HCT116 (cell line): ENCODE measurements around the gene FYCO1. TPM values are rescaled to one million over a fixed set of nuclear protein-coding genes. Genes with fewer than 3 reads are reported as not detected.

ENCODE experiments used
- ATAC-seq: fragments of 200-7000 bp; cut with Tn5 transposase; 2 replicates; pipeline ENCODE4 v1.9.1; 2020; ENCODE audit warnings: mild to moderate bottlenecking, moderate library complexity
- BruUV-seq: library from RNA; stranded (reverse); fragments of 400-500 nt; replicated peaks from 2 replicates; lab custom pipeline; 2021; lab: Mats Ljungman, UMichigan
- CTCF ChIA-PET: fragments of 300-600 bp; sonication (Branson Sonifier 250); formaldehyde crosslinking; loops from one replicate; lab custom pipeline; 2021; ENCODE audit warnings: antibody characterized with exemption; lab: Charles Lee
- POLR2A ChIA-PET: fragments of 300-600, 350-600 bp; sonication (Branson Sonifier 250); formaldehyde crosslinking; loops from one replicate; lab custom pipeline; 2021; ENCODE audit warnings: antibody characterized with exemption; lab: Charles Lee
- RAD21 ChIA-PET, 2 experiments: fragments of 300-600 bp; sonication (Branson Sonifier 250); formaldehyde crosslinking; loops; one replicate each; lab custom pipeline; 2023; ENCODE audit warnings: low total read pairs in 2 of 2; ENCODE audit not compliant: uncharacterized antibody in 2 of 2, unreplicated experiment in 2 of 2, low non-redundant PET in 1 of 2; lab: Charles Lee
- DNase-seq: peaks from one replicate; pipeline ENCODE4 v3.0.0-alpha.2; 2010; ENCODE audit warnings: low read depth, low spot score
- H2AFZ ChIP-seq: fragments of 200-600 bp; shearing (Covaris generic), sonication (generic); 2 replicates; pipeline ENCODE4 v1.6.1; 2017; ENCODE audit warnings: low read depth, mixed run types, mixed read lengths, antibody characterized with exemption, low read length; ENCODE audit not compliant: poor library complexity, severe bottlenecking
- H3K27ac ChIP-seq: 2 replicates; pipeline ENCODE4 v1.5.1; 2012; ENCODE audit warnings: low read depth, low read length
- H3K27me3 ChIP-seq: fragments of 200-600 bp; sonication (generic); 2 replicates; pipeline ENCODE4 v1.6.1; 2016; ENCODE audit warnings: mixed run types, low read length, mixed read lengths; ENCODE audit not compliant: insufficient read depth
- H3K36me3 ChIP-seq, 2 experiments: fragments of 200-500 bp in 1 of 2; fragments of 200-600 bp in 1 of 2; sonication (Bioruptor generic) in 1 of 2; sonication (generic) in 1 of 2; 2 replicates each; pipeline versions ENCODE4 v1.5.1 to v1.6.1; 2014 to 2016; ENCODE audit warnings: low read length in 2 of 2, inconsistent platforms in 1 of 2, mixed read lengths in 1 of 2, mixed run types in 1 of 2; ENCODE audit not compliant: insufficient read depth in 2 of 2, control insufficient read depth in 1 of 2
- H3K4me1 ChIP-seq, 2 experiments: fragments of 200-600 bp in 1 of 2; sonication (generic) in 1 of 2; 2 replicates each; pipeline versions ENCODE4 v1.5.1 to v1.6.1; 2012 to 2017; ENCODE audit warnings: low read length in 2 of 2, inconsistent platforms in 1 of 2, mild to moderate bottlenecking in 1 of 2, mixed read lengths in 1 of 2, mixed run types in 1 of 2, moderate library complexity in 1 of 2; ENCODE audit not compliant: insufficient read depth in 2 of 2, control insufficient read depth in 1 of 2
- H3K4me2 ChIP-seq: fragments of 200-600 bp; sonication (generic); 2 replicates; pipeline ENCODE4 v1.6.1; 2017; ENCODE audit warnings: mixed run types, low read length, mixed read lengths
- H3K4me3 ChIP-seq, 2 experiments: fragments of 200-600 bp in 1 of 2; sonication (generic) in 1 of 2; replicated peaks in 1 of 2; 2 replicates each; pipeline ENCODE4 v1.5.1; 2011 to 2016; ENCODE audit warnings: low read length in 2 of 2, control low read depth in 1 of 2, low read depth in 1 of 2, mild to moderate bottlenecking in 1 of 2, mixed read lengths in 1 of 2, mixed run types in 1 of 2
- H3K79me2 ChIP-seq: fragments of 200-600 bp; sonication (generic); 2 replicates; pipeline ENCODE4 v1.6.1; 2017; ENCODE audit warnings: mild to moderate bottlenecking, mixed run types, low read length, moderate library complexity, mixed read lengths; ENCODE audit not compliant: insufficient read depth
- H3K9ac ChIP-seq: fragments of 200-600 bp; sonication (generic); 2 replicates; pipeline ENCODE4 v1.6.1; 2016; ENCODE audit warnings: low read length, mixed read lengths
- H3K9me2 ChIP-seq: fragments of 200-600 bp; sonication (generic), shearing (Covaris generic); 2 replicates; pipeline ENCODE4 v1.6.1; 2017; ENCODE audit warnings: mixed run types, mild to moderate bottlenecking, moderate library complexity; ENCODE audit not compliant: insufficient read depth
- H3K9me3 ChIP-seq, 2 experiments: fragments of 200-500 bp in 1 of 2; fragments of 200-600 bp in 1 of 2; sonication (Bioruptor generic) in 1 of 2; sonication (generic) in 1 of 2; 2 replicates each; pipeline ENCODE4 v1.6.1; 2014 to 2017; ENCODE audit warnings: low read length in 2 of 2, mixed read lengths in 2 of 2, inconsistent platforms in 1 of 2, low read depth in 1 of 2, mild to moderate bottlenecking in 1 of 2, mixed run types in 1 of 2, moderate library complexity in 1 of 2; ENCODE audit not compliant: control insufficient read depth in 1 of 2, insufficient read depth in 1 of 2
- H4K20me1 ChIP-seq: fragments of 200-600 bp; sonication (generic), shearing (Covaris generic); 2 replicates; pipeline ENCODE4 v1.6.1; 2017; ENCODE audit warnings: mixed run types, mild to moderate bottlenecking, moderate library complexity; ENCODE audit not compliant: insufficient read depth
- EZH2 ChIP-seq: fragments of 200-600 bp; sonication (generic); IDR thresholded peaks from 2 replicates; pipeline ENCODE4 v1.6.1; 2017; ENCODE audit warnings: antibody characterized with exemption, mixed run types
- SIN3A ChIP-seq: IDR thresholded peaks from 2 replicates; pipeline ENCODE4 v1.6.1; 2012; ENCODE audit warnings: low read depth
- SP1 ChIP-seq: IDR thresholded peaks from 2 replicates; pipeline ENCODE4 v1.6.1; 2012; ENCODE audit warnings: low read depth
- YY1 ChIP-seq: IDR thresholded peaks from 2 replicates; pipeline ENCODE4 v1.6.1; 2011; ENCODE audit warnings: low read length, low read depth, moderate library complexity, mild to moderate bottlenecking; ENCODE audit not compliant: insufficient replicate concordance; ENCODE audit errors: extremely low read depth
- intact Hi-C: fragments of 100-400 bp; cut with micrococcal nuclease; formaldehyde crosslinking; loops from 2 replicates; pipeline ENCODE4 v1.10.0; 2022
- total RNA-seq: library from RNA; stranded (reverse); gene quantifications from one replicate; pipeline ENCODE4 v1.2.1, GENCODE V29; 2021; ENCODE audit not compliant: unreplicated experiment
- TF ChIP-seq, protein P1 (sequence below): IDR thresholded peaks from 2 replicates; pipeline ENCODE4 v1.6.1; 2012
- TF ChIP-seq, protein P2 (sequence below): IDR thresholded peaks from 2 replicates; pipeline ENCODE4 v1.6.1; 2011; ENCODE audit warnings: mild to moderate bottlenecking, low read length, moderate library complexity; ENCODE audit not compliant: insufficient replicate concordance; ENCODE audit errors: extremely low read depth
- TF ChIP-seq, protein P3 (sequence below), 3 experiments: fragments of 200-600 bp in 1 of 3; sonication (generic) in 1 of 3; IDR thresholded peaks in 2 of 3; conservative IDR thresholded peaks in 1 of 3; 2 replicates each; pipeline ENCODE4 v1.5.1; 2012 to 2017; ENCODE audit warnings: low read depth in 2 of 3, low read length in 2 of 3, antibody characterized with exemption in 1 of 3, borderline replicate concordance in 1 of 3, control low read depth in 1 of 3, mild to moderate bottlenecking in 1 of 3, mixed read lengths in 1 of 3, mixed run types in 1 of 3, moderate library complexity in 1 of 3; ENCODE audit not compliant: insufficient read depth in 1 of 3

FYCO1 gene
- total RNA-seq, 1 experiment from 2014 or later = 15.8 TPM

DNA sequence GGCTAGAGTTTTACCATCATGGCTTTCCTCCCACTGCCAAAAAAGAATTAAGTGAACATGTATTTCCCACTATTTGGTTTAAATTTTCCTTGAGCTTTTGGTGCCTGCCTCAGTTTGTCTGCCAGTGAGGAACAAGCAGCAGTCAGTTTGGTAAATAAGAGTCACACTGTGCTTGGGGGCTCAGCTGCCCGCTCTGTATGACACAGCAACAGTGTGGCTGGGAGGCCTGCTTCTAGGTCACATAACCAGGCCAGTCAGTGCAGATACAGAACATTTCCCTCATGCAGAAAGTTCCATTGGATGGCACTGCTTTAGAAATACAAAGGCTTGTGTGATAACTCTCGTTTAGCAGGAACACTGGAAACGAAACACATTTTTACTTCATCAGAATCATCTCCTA lies 25.7 kb downstream of the FYCO1 start:
- Histone ChIP-seq H3K9me2 (no peaks in the 10 kb centered on the region), H3K36me3 (peaks cover 0 to 13% of the 10 kb centered on the region in 2 experiments; a peak in 3 of 4 replicates), H3K4me2 (no peak overlapping the region), H3K27me3 (no peaks in the 10 kb centered on the region), H2AFZ (no peak overlapping the region), H3K9me3 (no peaks in the 10 kb centered on the region), H3K27ac (no peak overlapping the region), H3K79me2 (no peaks in the 10 kb centered on the region), H3K9ac (no peak overlapping the region), H3K4me1 (no peaks in the 10 kb centered on the region), H4K20me1 (no peaks in the 10 kb centered on the region), H3K4me3 (no peak overlapping the region)
- RAD21 ChIA-PET = no interaction called here
- BruUV-seq = no TSS peak
- intact Hi-C loops = no loop called here
- CTCF ChIA-PET = no interaction called here
- TF ChIP-seq YY1 (no peak), EZH2 (no peak), SIN3A (no peak), SP1 (no peak)
- TF ChIP-seq, protein P1, sequence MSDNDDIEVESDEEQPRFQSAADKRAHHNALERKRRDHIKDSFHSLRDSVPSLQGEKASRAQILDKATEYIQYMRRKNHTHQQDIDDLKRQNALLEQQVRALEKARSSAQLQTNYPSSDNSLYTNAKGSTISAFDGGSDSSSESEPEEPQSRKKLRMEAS = no peak
- TF ChIP-seq, protein P2, sequence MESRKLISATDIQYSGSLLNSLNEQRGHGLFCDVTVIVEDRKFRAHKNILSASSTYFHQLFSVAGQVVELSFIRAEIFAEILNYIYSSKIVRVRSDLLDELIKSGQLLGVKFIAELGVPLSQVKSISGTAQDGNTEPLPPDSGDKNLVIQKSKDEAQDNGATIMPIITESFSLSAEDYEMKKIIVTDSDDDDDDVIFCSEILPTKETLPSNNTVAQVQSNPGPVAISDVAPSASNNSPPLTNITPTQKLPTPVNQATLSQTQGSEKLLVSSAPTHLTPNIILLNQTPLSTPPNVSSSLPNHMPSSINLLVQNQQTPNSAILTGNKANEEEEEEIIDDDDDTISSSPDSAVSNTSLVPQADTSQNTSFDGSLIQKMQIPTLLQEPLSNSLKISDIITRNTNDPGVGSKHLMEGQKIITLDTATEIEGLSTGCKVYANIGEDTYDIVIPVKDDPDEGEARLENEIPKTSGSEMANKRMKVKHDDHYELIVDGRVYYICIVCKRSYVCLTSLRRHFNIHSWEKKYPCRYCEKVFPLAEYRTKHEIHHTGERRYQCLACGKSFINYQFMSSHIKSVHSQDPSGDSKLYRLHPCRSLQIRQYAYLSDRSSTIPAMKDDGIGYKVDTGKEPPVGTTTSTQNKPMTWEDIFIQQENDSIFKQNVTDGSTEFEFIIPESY = no peak
- TF ChIP-seq, protein P3, sequence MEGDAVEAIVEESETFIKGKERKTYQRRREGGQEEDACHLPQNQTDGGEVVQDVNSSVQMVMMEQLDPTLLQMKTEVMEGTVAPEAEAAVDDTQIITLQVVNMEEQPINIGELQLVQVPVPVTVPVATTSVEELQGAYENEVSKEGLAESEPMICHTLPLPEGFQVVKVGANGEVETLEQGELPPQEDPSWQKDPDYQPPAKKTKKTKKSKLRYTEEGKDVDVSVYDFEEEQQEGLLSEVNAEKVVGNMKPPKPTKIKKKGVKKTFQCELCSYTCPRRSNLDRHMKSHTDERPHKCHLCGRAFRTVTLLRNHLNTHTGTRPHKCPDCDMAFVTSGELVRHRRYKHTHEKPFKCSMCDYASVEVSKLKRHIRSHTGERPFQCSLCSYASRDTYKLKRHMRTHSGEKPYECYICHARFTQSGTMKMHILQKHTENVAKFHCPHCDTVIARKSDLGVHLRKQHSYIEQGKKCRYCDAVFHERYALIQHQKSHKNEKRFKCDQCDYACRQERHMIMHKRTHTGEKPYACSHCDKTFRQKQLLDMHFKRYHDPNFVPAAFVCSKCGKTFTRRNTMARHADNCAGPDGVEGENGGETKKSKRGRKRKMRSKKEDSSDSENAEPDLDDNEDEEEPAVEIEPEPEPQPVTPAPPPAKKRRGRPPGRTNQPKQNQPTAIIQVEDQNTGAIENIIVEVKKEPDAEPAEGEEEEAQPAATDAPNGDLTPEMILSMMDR (IDR thresholded peaks at IDR 0.05 in 2 of 3, conservative IDR thresholded peaks at IDR 0.05 in 1 of 3; ENCODE audit: borderline replicate concordance in 1 of 3, insufficient read depth in 1 of 3, low read depth in 2 of 3, low read length in 2 of 3) = no peak
- DNase-seq = no peak
- POLR2A ChIA-PET = no interaction called here
- no peak for ATAC-seq
